ENCODE measurements around the gene CCNL2.
A peak's percentile ranks its signal among the peaks of the same experiment; 100 is the strongest.
"Not testable (repeated sequence)": the region's sequence is repeated elsewhere in the genome, so short reads cannot be mapped to it uniquely, and the experiment has no call there.

Gene CCNL2

DNA sequence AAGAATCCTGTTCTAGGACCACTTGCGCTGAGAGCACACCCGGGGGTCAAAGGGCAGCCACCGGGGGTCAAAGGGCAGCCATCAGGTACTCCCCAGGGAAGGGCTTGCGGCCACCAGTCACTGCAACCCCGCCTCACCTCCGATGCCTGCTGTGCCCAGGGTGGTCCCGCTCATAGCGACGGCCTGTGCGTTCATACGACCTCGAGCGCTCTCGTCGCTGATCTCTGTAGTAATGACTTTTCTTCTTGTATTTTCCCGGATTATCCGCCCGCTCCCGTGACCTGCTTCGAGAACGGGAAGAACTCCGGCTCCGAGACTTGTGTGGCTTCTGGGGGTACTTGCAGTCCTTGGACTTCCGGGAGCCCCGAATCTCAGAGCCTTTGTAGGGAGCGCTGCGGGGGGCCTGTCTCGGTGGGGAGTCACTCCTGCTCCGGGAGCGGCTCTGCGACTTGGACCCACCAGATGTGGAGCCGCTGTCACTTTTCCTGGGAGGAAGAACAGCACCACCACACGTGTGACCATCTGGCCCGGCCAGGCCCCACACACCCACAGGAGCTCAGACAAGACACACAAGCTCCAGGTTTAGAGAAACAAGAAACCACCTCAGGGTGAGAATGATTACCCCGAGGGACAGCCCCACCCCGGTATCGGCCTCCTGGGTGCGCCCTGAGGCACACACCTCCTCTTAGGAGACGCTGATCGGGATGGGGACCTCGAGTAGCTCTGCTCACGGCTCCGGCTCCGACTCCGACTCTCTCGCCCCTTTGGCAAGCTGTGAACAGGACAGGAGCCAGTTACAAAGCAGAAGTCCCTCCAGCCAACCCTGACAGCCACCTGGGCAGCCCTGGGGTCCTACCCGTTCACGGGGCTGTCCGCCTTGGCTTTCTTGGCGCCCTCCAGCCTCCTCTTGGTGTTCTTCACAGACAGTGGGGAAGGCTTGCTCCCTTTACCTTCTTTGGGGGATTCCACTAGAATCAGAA lies 11.7 kb downstream of the CCNL2 start:
- DNase-seq (ENCODE audit: insufficient read length, low spot score): no peak
- no peak for TF ChIP-seq POLR2A (IDR thresholded peaks at IDR 0.05; ENCODE audit: low read depth, low read length)
- FAIRE-seq: no peak

DNA sequence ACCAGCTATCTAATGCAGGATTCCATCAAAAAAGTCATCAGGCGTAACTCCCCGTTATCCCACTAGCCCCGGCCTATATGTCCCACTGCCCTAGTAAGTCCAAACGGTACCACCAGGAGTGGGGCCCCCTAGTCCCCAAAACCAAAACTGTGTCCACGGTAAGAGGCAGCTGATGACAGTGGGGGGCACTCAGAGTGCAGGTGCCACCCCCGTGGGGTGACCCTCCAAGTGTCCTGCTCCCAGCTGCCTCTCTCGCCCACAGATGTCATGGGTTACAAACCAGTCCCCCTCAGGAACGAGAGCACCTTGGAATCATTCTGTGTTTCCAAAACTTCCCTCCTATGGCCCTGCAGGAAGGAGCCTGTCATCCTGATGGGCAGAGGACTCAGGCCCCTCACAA lies 13.2 kb downstream of the CCNL2 start:
- DNase-seq (ENCODE audit: insufficient read length, low spot score) (no peak), FAIRE-seq (no peak)
- TF ChIP-seq POLR2A (IDR thresholded peaks at IDR 0.05; ENCODE audit: low read depth, low read length): no peak

DNA sequence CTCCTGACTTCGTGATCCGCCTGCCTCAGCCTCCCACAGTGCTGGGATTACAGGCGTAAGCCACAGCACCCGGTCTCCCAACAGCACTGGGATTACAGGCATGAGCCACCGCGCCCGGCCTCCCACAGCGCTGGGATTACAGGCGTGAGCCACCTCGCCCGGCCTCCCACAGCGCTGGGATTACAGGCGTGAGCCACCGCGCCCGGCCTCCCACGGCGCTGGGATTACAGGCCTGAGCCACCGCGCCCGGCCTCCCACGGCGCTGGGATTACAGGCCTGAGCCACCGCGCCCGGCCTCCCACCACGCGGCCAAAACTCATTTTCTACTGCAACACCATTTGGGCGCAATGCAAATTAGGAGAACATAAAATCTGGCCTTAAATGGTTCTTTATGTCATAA lies 13.8 kb downstream of the CCNL2 start:
- FAIRE-seq; DNase-seq (ENCODE audit: insufficient read length, low spot score): not testable (repeated sequence)

DNA sequence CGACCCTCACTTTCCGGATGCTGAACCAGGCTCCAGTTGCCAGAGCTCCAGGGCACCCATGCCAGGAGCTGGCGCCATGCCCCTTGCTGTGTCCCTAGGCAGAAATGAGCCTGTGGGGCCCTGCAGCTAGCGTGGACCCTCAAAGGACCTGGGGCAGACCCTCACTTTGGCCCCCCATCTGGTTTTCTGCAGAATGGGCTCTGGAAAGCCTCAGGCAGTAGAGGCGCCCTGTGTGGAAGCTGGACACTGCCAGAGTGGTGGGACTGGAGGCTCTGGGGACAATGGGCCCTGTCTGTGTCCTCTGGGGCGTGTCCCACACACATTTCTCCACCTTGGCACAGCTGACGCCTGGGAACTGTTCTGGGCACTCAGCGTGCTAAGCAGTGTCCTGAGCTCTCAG lies 17.8 kb downstream of the CCNL2 start:
- no peak for TF ChIP-seq POLR2A (IDR thresholded peaks at IDR 0.05; ENCODE audit: low read depth, low read length)
- DNase-seq (ENCODE audit: insufficient read length, low spot score): no peak
- FAIRE-seq: no peak

DNA sequence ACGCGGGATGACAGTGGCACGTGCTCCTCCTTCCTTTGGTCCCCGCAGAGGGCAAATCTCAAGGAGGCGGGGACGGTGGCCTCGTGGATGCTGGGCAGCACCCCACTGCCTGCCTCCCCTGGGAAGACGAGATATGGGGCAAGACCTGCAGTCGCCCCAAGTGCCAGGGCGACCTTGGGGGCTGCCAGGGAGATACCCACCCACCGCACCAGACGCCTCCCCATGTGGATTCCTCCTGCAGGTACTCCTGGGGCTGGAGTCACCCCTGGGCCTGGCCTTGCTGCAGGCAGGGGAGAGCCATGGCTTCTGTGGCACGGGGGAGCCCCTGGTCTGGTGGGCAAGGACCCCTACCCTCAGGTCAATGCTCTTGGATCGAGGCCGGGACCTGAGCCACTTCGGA lies 18.3 kb downstream of the CCNL2 start:
- no peak for TF ChIP-seq POLR2A (IDR thresholded peaks at IDR 0.05; ENCODE audit: low read depth, low read length)
- DNase-seq (ENCODE audit: insufficient read length, low spot score) (no peak), FAIRE-seq (no peak)

DNA sequence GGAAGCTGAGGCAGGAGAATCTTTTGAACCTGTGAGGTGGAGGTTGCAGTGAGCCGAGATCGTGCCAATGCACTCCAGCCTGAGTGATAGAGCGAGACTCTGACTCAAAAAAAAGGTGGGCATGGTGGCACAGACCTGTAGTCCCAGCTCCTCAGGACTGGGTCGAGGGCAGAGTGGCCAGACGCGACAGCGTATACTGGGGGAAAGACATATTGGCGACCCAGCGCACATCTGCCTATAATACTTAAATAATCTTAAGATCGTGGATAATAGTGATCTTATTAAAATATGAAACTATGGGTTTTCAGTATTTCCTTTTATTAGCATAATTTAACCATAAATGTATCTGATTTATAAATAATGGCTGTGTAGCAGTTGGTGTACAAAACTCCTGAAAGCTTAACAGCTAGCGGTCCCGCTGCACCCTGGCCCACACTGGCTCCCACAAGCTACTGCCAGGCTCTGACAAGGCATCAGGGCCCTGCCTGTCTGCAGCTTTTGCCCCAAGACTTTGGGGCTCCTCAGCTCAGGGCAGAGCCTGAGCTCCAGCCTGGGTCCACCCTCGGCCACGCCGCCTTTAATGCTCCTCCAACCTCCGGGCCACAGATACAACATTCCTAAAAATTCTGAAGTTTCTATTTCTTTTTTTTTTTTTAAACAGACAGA lies 21.5 kb downstream of the CCNL2 start:
- FAIRE-seq (no peak), DNase-seq (ENCODE audit: insufficient read length, low spot score) (no peak)
- no peak for TF ChIP-seq POLR2A (IDR thresholded peaks at IDR 0.05; ENCODE audit: low read depth, low read length)

DNA sequence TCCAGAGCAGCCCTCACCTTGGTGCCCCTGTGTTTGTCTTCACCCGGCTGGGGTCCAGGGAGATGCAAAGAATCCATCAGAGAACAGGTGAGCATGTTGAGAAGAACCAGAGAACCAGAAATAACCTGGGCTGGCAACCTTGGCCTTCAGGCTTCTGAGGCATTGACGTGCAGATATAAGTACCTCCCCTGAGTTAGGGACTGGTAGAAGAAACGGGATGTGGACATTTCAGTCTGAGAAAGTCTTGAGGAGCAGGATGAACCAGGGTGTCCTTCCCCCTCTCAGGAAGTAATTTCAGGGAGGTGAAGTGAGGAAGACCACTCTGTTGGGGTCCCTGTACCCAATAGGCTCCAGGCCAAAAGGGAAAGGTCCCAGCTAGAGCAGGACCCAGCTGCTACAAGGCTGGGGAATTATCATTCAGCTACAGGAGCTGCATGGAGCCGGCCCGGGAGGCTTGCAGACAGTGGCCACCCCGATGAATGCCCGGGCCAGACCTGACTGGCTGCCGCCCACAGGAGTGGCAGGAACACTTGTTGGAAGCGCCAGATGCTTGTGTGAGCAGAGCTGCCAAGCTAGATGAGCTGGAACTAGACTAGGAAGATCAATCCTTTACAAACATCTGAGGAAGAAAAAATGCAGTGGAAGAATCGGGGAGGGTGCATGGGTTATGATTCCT lies 22.4 kb downstream of the CCNL2 start:
- DNase-seq (ENCODE audit: insufficient read length, low spot score) (no peak), FAIRE-seq (no peak)

DNA sequence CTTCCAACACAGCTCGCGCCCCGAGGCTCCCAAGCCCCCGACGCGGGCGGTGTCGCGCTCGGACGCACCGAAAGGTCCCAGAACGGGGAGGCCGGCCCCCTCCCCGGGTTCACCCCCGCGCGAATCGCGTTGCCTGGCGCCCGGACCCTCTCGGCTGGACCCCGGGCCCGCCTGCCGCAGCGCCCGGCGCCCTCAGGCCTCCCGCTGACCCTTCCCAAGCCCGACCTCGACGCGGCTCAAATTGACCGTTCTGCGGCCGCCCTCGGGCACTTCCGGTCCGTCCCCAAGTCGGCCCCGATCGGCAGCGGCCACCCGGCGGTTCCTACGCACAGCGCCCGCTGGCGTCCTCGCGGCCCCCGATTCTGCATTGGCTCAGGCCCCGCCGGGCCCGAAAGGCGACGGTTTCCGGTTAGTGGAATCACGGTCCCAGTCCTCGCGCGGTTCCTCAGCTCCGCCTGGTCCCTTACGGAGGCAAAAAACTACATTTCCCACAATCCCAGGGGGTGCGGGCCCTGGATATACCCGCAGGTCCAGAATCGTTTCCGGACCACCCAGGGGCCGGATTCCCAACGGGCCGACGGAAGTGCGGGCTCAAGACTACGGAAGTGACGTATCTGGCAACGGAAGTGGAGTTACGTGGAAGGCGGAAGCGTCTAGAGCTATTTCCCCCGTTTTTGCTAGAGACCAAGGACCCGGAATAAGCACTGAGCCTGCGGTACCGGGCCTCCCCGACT lies 24.0 kb downstream of the CCNL2 start, which contains the start of gene AURKAIP1:
Gene AURKAIP1, minus strand, starts transcription at position 279 of the 734 bp plus-strand sequence. CDS start 451 bp downstream, outside the sequence.
- FAIRE-seq: peak; percentile 70
- peak; percentile 91 for DNase-seq (ENCODE audit: insufficient read length, low spot score)
- TF ChIP-seq POLR2A (IDR thresholded peaks at IDR 0.05; ENCODE audit: low read depth, low read length): peak; percentile 30; the same call in 1 of the 2 replicates

More for the DNA sequence above, 22.4 kb downstream of the CCNL2 start:
- TF ChIP-seq POLR2A (IDR thresholded peaks at IDR 0.05; ENCODE audit: low read depth, low read length): no peak

DNA sequence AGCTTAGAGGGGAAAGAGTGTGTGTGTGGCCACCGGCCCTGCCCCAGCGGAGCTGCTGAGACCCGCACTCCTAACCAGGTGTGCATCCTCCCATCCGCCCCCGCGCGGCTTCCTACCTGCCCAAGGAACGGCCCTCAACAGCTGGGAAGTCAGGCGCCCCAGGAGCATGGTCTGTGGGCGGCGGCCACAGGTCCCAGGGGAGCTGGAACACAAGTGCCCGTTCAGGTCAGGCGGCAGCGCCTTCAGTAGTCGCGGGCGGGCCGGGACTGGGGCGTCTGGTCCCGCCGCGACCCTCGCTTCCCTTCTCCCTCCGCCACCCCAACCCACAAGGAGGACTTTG lies 24.6 kb downstream of the CCNL2 start:
- FAIRE-seq: no peak

DNA sequence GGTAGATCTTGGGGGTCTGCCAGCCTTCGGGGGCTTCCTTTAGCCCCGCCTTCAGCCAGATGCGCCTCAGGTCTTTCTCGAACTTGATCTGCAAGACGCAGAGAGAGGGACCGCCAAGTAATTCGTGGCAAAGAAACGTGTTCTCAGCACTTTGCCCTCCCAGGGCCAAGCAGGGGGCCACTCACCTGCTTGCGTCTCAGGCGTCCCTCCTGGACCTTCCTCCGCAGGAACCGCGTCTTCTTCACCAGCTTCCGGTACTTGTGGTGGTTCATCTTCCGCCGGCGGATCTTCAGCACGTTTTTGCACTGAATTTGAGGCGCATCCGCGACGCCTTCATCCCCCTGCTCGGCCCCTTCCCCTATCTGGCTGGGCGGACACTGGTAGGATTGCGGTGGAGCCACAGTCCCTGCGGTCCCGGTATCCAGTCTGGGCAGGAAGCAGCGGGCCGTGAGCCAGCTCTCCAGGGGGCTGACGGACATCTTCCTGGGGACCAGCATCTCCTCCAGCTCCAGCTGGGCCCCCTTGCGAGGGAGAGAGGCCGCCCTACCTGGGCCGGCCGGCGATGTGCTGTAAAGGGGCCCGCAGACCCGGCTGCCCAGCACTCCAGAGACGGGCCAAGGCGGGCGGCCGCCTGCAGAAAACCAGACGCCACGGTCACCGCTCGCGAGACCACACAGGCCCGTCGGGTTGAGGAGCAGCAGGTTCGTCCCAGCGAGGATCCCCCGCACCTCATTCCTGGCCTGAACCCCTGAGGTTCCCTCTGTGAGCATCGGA lies 25.1 kb downstream of the CCNL2 start:
- DNase-seq (ENCODE audit: insufficient read length, low spot score) (no peak), FAIRE-seq (no peak)
- TF ChIP-seq POLR2A (IDR thresholded peaks at IDR 0.05; ENCODE audit: low read depth, low read length): no peak

More for the DNA sequence above, 24.6 kb downstream of the CCNL2 start:
- no peak for TF ChIP-seq POLR2A (IDR thresholded peaks at IDR 0.05; ENCODE audit: low read depth, low read length)
- DNase-seq (ENCODE audit: insufficient read length, low spot score): no peak

DNA sequence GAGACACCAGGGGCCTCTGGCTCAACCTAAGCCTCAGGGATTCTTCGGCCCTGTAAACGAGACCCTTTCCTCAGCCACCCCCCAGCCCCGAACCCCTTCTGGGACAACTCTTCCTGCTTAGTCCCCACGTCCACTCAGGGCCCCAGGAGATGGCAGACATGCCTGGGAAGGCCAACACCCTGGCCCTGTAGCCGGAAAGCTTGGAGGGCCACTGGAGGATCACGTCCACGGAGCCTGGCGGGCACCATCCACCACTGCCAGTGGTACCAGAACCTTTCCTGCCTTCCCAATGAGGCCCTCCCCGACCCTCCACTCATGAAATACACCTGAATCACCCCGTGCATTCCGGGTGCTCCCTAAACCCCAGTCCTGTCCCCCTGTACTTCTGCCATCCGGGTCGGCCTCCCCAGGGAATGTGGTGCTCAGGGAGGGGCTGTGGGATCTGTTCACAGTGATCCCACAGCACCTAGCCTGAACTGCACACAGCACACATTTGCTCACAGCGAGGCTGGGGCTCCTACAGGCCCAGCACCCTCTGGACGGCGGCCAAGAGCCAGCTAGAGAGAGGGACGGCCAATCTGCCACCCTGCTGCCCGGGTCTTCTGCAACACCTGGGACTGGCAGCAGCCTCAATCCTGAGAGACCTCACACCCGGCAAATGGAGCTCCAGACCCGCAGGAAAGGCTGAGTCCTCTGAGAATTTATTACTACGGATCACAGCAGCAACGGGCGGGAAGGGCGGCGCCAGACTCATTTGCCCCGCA lies 25.9 kb downstream of the CCNL2 start:
- DNase-seq (ENCODE audit: insufficient read length, low spot score) (no peak), FAIRE-seq (no peak)
- no peak for TF ChIP-seq POLR2A (IDR thresholded peaks at IDR 0.05; ENCODE audit: low read depth, low read length)
